ENCODE measurements around the gene STC2. TPM values are rescaled to one million over a fixed set of nuclear protein-coding genes. Genes with fewer than 3 reads are reported as not detected.

Gene STC2
- total and polyA plus RNA-seq, 2 of the 8 experiments (the other 6 are each of a cell fraction or from before 2014, with no cell fraction given), result 26.4 to 53.1 TPM

GRCh38 chr5:173315495-173316338 lies 12.5 kb downstream of the STC2 start (continued):
- TF ChIP-seq MAX (IDR thresholded peaks at IDR 0.05), result 0 out of 2 replicates have a peak, but pooled peaks have one; percentile 16
- peak; percentile 37; the same call in 1 of the 2 replicates for TF ChIP-seq TAF1 (IDR thresholded peaks at IDR 0.05; ENCODE audit: low read depth, low read length)
- peak; percentile 57 for TF ChIP-seq TAF7 (optimal IDR thresholded peaks at IDR 0.05; ENCODE audit: borderline replicate concordance, low read depth, low read length)
- no peak for TF ChIP-seq ZNF274 (IDR thresholded peaks at IDR 0.05; ENCODE audit: borderline replicate concordance, extremely low read depth, low read length)
